ENCODE measurements around the gene ABCA2.

Gene ABCA2

DNA sequence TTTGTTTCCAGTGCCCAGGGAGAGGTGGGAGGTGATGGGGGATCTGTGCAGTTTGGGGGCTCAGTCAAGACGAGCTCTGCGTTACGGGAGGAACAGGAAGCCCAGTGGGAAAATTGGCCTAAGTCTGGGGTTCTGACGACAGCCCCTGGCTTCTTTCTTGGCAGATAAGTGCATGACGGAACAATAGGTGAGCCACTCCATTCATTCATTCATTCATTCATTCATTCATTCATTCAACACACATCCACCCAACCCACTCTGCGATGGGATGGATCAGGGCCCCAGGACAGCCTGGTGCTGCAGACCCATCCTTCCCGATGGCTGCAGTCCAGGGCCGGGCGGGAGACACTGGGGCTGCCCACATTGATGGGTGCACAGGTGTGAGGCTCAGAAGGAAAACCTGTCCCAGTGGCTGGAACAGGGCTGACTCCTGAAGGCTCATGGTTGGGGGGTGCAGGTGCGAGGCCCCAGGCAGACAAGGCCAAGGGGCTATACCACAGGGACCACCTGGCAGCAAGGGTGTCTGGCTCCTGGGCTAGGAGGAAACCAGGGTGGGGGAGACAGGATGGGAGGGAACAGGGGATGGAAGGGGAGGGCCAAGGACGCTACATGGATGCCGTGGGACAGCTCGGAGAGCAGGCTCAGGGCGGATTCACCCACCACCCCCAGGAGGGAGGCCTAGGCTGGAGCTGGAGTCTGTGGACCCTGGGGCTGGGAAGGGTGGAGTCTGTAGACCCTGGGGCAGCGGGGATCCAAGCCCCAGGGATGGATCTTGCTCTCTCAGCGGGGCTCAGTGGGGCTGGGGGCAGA lies 47.2 kb downstream of the ABCA2 start:
- no peak for DNase-seq (ENCODE audit: low spot score)

GRCh38 chr9:136979769-136980587 lies 48.1 kb downstream of the ABCA2 start:
- DNase-seq (ENCODE audit: low spot score), result no peak

DNA sequence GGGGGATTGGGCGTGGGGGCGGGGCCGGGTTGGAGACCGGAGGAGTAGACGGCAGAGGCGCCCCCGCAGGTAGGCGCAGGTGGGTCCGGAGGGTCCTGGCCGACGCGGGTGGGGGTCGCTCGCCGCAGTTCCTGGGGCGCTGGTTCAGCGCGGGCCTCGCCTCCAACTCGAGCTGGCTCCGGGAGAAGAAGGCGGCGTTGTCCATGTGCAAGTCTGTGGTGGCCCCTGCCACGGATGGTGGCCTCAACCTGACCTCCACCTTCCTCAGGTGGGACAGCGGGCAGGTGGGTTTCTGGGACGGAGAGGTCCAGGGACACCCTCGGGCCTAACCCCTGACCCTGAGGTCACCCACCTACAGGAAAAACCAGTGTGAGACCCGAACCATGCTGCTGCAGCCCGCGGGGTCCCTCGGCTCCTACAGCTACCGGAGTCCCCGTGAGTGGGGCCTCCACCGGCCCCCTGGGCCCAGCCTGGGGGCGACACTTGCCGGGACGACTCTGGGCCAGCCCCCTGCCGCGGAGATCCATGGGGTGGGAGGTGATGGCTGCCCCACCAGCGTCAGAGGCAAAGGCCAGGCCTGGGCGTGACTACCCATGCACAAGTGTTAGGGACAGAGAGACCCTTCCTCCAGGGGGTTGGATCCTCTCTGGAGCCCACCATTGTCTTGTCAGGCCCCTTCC lies 49.0 kb downstream of the ABCA2 start:
- DNase-seq (ENCODE audit: low spot score), result no peak

DNA sequence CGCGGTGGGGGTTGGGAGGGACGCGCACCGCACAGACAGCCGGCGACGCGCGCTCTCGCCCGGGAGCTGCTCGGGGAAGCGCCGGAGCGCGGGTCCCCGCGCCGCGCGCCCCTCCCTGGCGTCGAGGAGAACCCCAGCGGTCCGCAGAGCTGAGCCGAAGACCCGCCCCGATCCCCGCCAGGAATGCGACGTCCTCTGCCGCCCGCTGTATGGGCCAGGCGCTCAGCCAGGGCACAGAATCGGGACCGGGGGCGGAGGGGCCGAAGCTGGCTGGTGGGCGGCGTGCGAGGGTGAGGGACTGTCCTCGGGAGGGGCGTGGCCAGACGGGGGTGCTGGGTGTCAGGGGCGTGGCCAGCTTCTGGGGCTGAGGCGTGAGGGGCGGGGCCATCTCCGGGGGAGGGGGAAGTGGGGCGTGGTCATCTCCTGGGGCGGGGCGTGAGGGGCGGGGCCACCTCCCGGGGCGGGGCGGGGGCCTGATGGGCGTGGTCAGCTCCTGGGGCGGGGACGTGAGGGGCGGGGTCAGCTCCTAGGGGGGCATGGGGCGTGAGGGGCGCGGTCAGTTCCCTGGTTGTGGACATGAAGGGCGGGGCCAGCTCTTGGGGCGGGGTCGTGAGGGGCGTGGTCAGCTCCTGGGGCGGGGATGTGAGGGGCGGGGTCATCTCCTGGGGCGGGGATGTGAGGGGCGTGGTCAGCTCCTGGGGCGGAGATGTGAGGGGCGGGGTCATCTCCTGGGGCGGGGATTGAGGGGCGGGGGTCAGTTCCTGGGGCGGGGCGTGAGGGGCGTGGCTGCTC lies 49.8 kb downstream of the ABCA2 start:
- peak; percentile 36 for DNase-seq (ENCODE audit: low spot score)

DNA sequence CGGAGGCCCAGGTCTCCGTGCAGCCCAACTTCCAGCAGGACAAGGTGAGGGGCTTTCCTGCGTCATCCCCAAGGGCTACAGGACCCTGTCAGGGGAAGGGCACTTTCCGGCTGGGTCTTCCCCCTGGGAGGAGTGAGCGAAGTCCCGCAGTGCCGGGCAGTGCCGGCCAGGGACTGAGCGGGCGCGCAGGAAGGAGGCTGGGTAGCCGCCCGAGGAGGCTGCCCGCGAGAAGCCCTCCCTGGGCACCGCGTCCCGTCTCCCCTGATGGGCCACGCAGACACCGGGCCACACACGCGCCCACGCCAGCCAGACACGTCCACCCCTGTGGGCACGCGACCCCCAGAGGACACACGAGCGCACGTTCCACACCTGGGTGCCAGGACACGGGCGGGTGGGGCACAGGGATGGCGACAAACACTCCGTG lies 50.4 kb downstream of the ABCA2 start:
- no peak for DNase-seq (ENCODE audit: low spot score)

DNA sequence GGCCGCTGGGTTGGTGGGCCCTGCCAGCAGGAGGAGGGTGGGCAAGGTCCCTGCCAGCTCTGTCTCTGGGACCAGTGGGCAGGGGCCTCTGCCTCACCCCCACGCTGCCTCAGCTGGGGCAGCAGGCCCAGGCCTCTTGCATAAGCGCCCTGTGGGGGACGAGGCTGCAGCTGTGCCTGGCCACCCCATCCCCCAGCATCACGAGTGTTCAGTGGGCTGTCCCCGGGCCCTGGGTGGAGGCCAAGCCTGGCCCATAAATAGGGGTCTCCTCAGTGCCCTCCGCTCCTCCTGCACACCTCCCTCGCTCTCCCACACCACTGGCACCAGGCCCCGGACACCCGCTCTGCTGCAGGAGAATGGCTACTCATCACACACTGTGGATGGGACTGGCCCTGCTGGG lies 50.8 kb downstream of the ABCA2 start, which contains the start of gene PTGDS:
PTGDS (plus strand) TSS at position 282 of the 400 bp plus-strand sequence; CDS start at position 357, 75 bp downstream.
- no peak for DNase-seq (ENCODE audit: low spot score)

- DNase-seq (ENCODE audit: low spot score), result no peak
These were observed 52.4 kb downstream of the ABCA2 start for GRCh38 chr9:136975644-136976043.

- no peak for DNase-seq (ENCODE audit: low spot score)
These were observed 53.1 kb downstream of the ABCA2 start for GRCh38 chr9:136974817-136975535.

DNA sequence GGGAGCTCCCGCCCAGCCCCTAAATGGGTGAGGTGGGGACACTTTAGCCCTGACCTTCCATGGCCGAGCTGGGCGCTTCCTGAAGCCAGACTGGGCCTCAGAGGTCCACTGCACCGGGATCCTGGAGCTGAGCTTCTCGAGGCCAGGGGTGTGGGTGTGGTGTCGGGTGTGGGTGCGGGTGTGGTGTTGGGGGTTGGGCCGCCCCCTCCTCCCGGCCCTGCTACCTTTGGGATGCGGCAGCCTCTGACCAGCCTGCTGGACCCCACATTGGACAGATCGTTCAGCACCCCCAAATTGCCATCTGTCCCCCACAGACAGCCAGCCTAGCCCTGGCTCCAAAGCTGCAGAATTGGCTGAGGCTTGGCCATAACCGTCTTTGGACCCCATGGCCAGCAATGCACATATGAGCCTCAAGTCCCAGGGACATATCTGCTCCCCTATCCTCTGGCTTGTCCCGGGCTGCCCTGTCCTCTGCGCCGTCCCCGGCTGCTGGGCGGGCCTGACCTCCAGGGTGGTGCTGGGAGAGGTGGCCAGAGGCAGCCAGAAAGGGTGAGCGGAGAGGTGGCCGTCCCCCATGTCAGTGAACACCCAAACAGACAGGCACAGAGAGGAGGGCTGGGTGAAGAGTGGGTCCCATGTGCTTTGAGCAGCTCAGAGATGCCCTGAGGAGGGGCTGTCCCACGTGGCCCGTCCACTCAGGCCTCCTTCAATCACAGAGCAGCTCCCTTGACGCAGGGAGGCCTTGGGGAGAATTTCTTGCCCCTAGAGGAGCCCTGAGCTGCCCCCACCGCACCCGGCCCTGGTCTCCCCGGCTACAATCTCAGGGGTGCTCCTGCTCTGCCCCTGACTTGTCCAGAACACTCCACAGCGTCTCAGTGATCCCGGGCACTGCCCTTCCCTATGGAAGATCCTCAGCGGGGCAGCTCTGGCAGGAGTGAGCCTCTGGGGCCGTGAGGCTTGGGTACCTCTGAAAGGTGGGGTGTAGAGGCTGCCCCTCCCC lies 54.1 kb downstream of the ABCA2 start:
- no peak for DNase-seq (ENCODE audit: low spot score)

DNA sequence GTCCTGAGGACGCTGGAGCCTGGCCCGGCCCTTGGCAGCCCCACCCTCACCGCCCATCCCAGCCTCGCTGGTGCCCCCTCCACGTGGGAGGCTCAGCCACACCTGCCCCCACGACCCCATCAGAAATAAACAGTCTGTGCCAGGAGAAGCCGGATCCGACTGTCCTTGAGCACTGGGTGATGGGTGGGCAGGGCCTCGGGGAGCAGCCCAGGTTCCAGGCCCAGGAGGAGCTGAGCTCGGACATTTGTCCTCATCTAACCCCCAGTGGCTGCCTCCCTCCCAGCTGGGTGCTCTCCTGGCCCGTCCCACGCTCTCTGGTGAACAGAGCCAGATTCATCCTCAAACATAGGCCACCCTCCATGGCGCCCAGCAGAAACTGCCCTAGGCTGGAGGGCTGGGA lies 55.3 kb downstream of the ABCA2 start:
- no peak for DNase-seq (ENCODE audit: low spot score)

GRCh38 chr9:136972335-136972734 lies 55.7 kb downstream of the ABCA2 start:
- no peak for DNase-seq (ENCODE audit: low spot score)

GRCh38 chr9:136971746-136972145 lies 56.3 kb downstream of the ABCA2 start:
- no peak for DNase-seq (ENCODE audit: low spot score)

DNA sequence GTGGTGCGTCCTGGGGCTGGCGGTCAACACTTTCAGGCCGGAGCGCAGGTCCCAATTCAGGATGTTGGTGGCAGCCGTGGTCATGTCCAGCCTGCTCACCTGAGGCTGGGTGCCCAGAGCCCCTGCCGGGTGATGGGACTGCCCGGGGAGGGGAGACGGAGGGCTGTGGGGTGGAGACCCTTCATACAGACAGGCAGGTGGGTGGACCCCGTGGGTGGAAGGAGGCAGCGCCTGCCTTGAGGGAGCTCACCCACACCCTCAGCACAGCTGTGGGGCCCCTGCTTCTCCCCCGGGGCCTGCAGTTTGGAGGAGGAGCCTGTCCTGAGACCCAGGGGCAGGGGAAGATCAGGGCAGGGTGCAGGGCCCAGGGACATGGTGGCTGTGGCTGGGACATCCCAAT lies 57.7 kb downstream of the ABCA2 start:
- DNase-seq (ENCODE audit: low spot score), result no peak

DNA sequence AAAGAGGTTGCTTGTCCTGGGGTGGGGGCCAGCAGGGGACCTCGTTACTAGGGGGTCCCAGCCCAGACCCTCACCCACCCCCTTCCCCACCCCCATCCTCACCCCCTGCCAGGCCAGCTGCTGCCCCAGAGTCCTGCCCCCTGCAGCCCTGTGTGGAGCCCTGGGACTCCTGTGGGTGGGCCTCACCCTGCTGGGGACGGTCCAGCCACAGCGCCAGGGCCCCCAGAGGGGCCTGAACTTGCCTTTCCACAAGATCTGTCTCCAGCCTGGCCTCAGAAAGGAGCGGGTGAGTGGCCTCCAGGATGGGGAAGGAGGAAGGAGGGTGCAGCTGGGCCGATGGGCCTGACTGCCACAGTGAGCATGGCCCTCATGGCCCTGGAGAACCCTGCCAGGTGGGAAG lies 58.3 kb downstream of the ABCA2 start:
- no peak for DNase-seq (ENCODE audit: low spot score)

- no peak for DNase-seq (ENCODE audit: low spot score)
These were observed 58.9 kb downstream of the ABCA2 start for GRCh38 chr9:136969150-136969549.

- DNase-seq (ENCODE audit: low spot score), result no peak
These were observed 59.5 kb downstream of the ABCA2 start for GRCh38 chr9:136968333-136969127.

GRCh38 chr9:136965771-136966484 lies 62.1 kb downstream of the ABCA2 start:
- no peak for DNase-seq (ENCODE audit: low spot score)

DNA sequence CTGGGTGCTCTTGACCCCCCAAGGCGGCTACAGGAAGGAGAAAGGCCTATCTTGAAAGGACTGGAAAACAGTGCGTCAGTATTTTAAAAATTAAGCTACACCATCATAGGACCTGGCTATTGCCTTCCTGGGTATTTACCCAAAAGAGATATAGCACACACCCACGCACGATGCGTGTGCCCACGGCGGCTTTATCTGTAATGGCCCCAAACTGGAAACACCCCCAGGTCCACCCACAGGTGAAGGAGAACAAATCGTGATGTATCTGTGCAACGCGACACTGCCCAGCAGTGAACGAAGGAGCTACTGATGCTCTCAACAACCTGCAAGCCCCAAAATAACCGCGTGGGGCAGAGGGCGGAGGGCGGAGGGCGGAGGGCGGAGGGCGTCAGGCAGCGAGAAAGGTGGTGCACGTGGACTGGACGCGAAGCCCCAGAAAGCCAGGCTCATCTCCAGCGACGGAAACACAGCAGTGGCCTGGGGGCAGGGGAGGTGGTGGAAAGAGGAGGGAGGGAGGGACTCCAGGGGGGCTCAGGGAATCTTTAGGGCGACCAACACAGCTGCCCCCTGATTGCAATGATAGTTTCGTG lies 63.1 kb downstream of the ABCA2 start:
- no peak for DNase-seq (ENCODE audit: low spot score)

All from kidney capillary endothelial cell (primary cell).